Activated CD4-positive, CD25-positive, alpha-beta regulatory T cell treated with anti-CD3 and anti-CD28 coated beads, Interleukin-2, amount 50 U/mL, for 24 hours (primary cell): ENCODE results near the gene KCNH2.

Experiments
- ATAC-seq, 2 donors: fragments of 150-1000 bp; cut with Tn5 transposase; one replicate each; pipeline ENCODE4 v1.10.0; 2021; ENCODE audit warnings: mild to moderate bottlenecking in 1 of 2, moderate library complexity in 1 of 2

The KCNH2 gene

GRCh38 chr7:151011097-151011409 lies 32.9 kb upstream of the KCNH2 start:
- no peak for ATAC-seq

- peak in 1 of 2 donors; percentile 11 for ATAC-seq
These were observed 32.4 kb upstream of the KCNH2 start for GRCh38 chr7:151010307-151011096.

- ATAC-seq, result no peak
These were observed 31.9 kb upstream of the KCNH2 start for GRCh38 chr7:151010037-151010306.

GRCh38 chr7:151009327-151010036 lies 31.4 kb upstream of the KCNH2 start:
- ATAC-seq, result no peak

- ATAC-seq, result peak; percentile 80 to 82
These were observed 30.6 kb upstream of the KCNH2 start for GRCh38 chr7:151008511-151009323.

GRCh38 chr7:151008143-151008510 lies 30.0 kb upstream of the KCNH2 start:
- no peak for ATAC-seq

- ATAC-seq, result no peak
These were observed 29.4 kb upstream of the KCNH2 start for GRCh38 chr7:151007469-151007898.

- no peak for ATAC-seq
These were observed 28.6 kb upstream of the KCNH2 start for GRCh38 chr7:151006590-151007300.

- ATAC-seq, result no peak
These were observed 27.4 kb upstream of the KCNH2 start for GRCh38 chr7:151005566-151005965.

- no peak for ATAC-seq
These were observed 25.5 kb upstream of the KCNH2 start for GRCh38 chr7:151003572-151003971.

- ATAC-seq, result no peak
These were observed 23.4 kb upstream of the KCNH2 start for GRCh38 chr7:151001546-151001945.

GRCh38 chr7:151000897-151001495 lies 22.9 kb upstream of the KCNH2 start:
- no peak for ATAC-seq

- no peak for ATAC-seq
These were observed 21.5 kb upstream of the KCNH2 start for GRCh38 chr7:150999497-151000230.

- ATAC-seq, result no peak
These were observed 20.9 kb upstream of the KCNH2 start for GRCh38 chr7:150999001-150999400.

GRCh38 chr7:150998341-150998740 lies 20.2 kb upstream of the KCNH2 start:
- ATAC-seq, result no peak

GRCh38 chr7:150997817-150998216 lies 19.7 kb upstream of the KCNH2 start:
- no peak for ATAC-seq

- ATAC-seq, result no peak
These were observed 19.0 kb upstream of the KCNH2 start for GRCh38 chr7:150997075-150997511.

GRCh38 chr7:150996376-150997074 lies 18.4 kb upstream of the KCNH2 start:
- ATAC-seq, result peak; percentile 36

- ATAC-seq, result no peak
These were observed 16.9 kb upstream of the KCNH2 start for GRCh38 chr7:150994838-150995510.

GRCh38 chr7:150994141-150994837 lies 16.2 kb upstream of the KCNH2 start:
- peak; percentile 60 to 63 for ATAC-seq
